NCI-H748 (cell line): Measurements from ENCODE around the gene SNURF.
"Not testable (repeated sequence)": the region's sequence is repeated elsewhere in the genome, so short reads cannot be mapped to it uniquely, and the experiment has no call there.

Experiments used
- DNase-seq: peaks from one replicate; lab custom pipeline; 2025; ENCODE audit not compliant: unreplicated experiment; lab: John Stamatoyannopoulos, UW

SNURF gene, protein sequence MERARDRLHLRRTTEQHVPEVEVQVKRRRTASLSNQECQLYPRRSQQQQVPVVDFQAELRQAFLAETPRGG

DNA sequence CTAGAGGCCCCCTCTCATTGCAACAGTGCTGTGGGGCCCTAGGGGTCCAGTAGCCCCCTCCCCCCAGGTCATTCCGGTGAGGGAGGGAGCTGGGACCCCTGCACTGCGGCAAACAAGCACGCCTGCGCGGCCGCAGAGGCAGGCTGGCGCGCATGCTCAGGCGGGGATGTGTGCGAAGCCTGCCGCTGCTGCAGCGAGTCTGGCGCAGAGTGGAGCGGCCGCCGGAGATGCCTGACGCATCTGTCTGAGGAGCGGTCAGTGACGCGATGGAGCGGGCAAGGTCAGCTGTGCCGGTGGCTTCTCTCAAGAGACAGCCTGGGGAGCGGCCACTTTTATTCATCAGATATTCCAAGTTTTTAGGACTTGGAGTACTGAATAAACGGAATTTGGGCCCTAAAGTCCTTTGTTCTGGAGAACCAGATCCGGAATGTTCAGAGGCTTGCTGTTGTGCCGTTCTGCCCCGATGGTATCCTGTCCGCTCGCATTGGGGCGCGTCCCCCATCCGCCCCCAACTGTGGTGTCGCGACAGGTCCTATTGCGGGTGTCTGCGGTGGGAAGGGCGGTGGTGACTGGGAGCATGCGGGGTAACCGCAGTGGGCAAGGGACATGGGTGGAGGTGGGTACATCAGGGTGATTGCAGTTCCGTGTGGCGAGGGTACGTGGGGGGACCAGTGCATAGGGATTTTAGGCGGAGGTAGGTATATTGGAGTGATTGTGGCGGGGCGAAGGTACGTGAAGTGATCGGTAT, at the start of gene SNURF, which contains the start of gene SNRPN:
Gene SNURF, plus strand, starts transcription at position 205 of the 748 bp plus-strand sequence. Its CDS starts 62 bp downstream, at position 267.
Gene SNRPN, plus strand, starts transcription at position 205 of the 748 bp plus-strand sequence. CDS start 19,467 bp downstream, outside the sequence.
- no peak for DNase-seq

- no peak for DNase-seq
Measured at GRCh38 chr15:24916305-24917009, 38.3 kb upstream of the SNURF start.

GRCh38 chr15:24917431-24917830, 37.4 kb upstream of the SNURF start:
- DNase-seq = no peak

- peak; percentile 4 for DNase-seq
Measured at GRCh38 chr15:24919446-24919845, 35.3 kb upstream of the SNURF start.

GRCh38 chr15:24922781-24923180, 32.0 kb upstream of the SNURF start:
- not testable (repeated sequence) for DNase-seq

DNA sequence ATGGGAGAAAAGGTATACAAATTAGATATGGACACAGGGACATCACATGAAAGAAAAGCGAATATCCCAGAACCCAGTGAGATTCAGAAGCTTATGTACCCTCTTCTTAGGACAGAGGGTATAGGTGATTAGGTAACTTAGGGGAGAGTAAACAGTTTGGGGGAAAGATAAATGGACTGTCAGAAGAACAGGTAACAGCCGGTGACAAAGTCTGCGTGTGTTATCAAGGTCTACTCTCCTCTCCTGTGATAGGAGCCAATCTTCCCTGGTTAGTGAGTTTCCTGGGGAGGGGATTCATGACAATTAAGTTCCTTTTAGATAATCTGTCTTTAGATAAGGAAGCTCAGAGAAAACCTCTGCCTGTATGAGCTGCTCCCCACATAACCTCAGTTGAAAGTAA, 30.6 kb upstream of the SNURF start:
- DNase-seq = no peak

DNA sequence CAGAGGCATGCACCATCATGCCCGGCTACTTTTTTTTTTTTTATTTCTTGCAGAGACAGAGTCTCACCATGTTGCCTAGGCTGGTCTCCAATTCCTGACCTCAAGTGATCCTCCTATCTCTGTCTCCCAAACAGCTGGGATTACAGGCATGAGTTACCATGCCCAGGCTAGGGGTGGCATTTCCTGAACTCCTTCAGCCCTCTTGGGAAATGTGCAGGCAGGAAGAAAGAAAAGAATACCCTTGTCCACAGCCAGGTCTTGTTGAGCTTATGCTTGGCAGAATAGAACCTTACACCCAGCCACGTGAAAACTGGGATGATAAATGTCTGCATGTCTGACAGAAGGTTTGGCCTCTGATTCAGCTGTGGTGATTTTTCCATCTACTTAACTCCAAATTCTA, 30.2 kb upstream of the SNURF start:
- DNase-seq = no peak

GRCh38 chr15:24931874-24932732, 22.7 kb upstream of the SNURF start:
- not testable (repeated sequence) for DNase-seq

DNA sequence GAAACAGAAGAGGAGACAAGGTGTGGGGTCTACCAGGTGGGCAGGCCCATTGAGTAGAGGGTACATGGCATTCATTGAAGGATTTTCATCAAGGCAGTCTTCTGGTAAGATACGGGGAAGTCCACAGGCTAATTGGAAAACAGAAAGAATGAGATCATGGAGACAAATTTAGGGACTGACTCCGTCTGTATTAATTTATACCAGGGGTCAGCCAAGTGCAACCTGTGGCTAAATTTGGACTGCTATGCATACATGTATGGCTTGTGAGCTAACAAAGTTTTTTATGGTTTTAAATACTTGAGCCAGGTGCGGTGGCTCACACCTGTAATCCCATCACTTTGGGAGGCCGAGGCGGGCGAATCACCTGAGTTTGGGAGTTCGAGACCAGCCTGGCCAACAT, 21.1 kb upstream of the SNURF start:
- no peak for DNase-seq

- not testable (repeated sequence) for DNase-seq
Measured at GRCh38 chr15:24938224-24938623, 16.6 kb upstream of the SNURF start.

- DNase-seq = no peak
Measured at GRCh38 chr15:24940236-24940635, 14.6 kb upstream of the SNURF start.

DNA sequence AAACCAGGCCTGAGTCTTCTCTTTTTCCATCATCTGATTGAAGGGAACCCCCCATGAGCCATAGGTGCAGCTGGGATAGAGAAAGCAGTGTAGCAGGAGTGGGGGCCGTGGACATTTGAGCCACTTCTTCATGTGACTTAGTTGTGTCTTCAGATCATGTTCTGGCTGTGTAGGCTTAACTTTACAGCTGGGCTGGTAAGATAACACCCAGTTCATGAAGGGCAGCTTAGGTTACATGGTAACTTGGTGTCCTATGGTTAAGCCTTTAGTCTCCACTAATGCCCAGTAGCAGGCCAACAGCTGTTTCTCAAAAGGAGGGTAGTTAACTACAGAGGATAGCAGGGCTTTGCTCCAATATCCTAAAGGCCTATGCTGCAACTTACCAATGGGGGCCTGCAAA, 11.4 kb upstream of the SNURF start:
- no peak for DNase-seq

- no peak for DNase-seq
Measured at GRCh38 chr15:24944954-24945353, 9.8 kb upstream of the SNURF start.

DNA sequence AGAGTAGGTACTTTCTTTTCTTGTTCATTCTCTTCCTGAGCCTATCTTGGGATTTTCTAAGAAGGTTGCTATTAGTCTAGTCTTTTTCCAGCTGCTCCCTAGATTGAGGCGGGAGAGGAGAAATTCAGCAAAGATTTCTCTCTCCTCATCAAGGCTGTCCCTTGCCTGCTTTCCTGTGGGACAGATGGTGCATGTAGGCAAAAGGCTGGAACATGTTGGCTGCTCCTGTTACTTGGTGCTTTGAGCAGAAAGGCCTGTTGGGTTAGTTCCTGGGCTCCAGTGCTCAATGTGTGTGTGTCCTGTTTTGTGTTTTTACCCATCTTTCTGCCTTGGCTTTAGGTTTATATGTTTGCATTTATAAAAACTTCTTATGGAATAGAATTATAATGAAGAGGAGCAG, 9.1 kb upstream of the SNURF start:
- no peak for DNase-seq

- DNase-seq = no peak
Measured at GRCh38 chr15:24948495-24948894, 6.3 kb upstream of the SNURF start.

GRCh38 chr15:24955531-24955921, 739 bp downstream of the SNURF start:
- no peak for DNase-seq

GRCh38 chr15:24956111-24956838, 1.5 kb downstream of the SNURF start:
- peak; percentile 65 for DNase-seq

DNA sequence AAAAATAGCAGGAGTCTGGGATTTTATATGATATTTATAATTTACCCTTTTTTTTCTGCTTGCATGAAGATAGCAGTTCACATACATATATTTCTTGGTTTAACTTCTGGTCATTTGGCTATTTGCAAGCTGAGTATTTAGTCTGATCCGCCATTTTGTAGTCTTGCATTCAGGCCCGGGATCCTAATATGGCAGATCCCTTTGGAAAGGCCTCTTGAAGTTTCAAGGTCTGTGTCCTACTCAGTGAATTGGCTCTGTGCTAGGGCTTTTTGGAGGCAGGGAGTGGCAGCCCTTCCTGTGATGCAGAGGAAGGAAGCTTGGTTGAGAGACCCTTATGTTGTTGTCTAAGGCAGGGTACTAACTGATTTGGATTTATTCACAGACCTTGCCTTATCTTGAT, 2.9 kb downstream of the SNURF start:
- no peak for DNase-seq

- no peak for DNase-seq
Measured at GRCh38 chr15:24961967-24962366, 7.2 kb downstream of the SNURF start.

- DNase-seq = no peak
Measured at GRCh38 chr15:24962880-24963279, 8.1 kb downstream of the SNURF start.
